ENCODE results near the gene SLC17A7. TPM values are rescaled to one million over a fixed set of nuclear protein-coding genes. Genes with fewer than 3 reads are reported as not detected.

SLC17A7 gene
- total and polyA plus RNA-seq, 2 donors (not counting 1 experiment from before 2014, with no cell fraction given) = 0.60 to 0.89 TPM

DNA sequence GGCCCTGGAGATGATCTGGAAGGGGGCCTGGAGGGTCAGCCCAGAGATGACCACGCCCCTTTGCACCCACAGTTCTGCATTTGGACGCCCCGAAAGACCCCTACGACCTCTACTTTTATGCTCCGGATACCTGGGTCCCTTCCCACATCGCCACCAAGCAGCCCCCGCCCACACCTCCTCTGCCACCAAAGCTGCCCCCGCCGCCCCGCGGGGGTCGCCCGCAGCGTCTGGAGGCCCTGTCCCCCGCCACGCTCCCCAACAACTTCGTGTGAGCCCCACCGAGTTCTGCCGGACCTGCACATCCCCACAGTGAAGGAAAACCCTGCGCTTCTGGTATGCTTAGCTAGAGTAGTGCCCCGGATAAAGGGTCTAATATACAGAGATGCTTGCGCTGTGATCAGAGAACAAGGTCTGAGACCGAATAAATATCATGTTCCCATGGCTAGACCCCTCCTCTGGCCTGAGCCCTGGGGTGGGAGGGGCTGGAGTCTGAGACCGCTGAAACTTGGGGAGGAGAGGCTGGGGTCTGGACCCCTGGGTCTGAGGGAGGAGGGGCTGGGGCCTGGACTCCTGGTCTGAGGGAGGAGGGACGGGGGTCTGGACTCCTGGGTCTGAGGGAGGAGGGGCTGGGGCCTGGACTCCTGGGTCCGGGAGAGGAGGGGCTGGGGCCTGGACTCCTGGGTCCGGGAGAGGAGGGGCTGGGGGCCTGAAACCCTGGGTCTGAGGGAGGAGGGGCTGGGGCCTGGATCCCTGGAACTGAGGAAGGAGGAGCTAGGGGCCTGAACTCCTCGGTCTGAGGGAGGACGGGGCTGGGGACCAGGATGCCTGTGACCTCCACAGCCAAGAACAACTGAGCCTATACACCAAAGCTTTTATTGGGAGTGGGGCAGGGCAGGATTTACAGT, 12.5 kb downstream of the SLC17A7 start:
- H3K4me2 ChIP-seq (replicated peaks; ENCODE audit: low read depth, low read length, poor library complexity, severe bottlenecking) = peak overlapping the region; percentile 86
- H3K79me2 ChIP-seq (ENCODE audit: control insufficient read depth, insufficient read depth, low read length) = no peaks in the 10 kb centered on the region
- CTCF ChIA-PET = interaction anchor here (0.5 to 2.2 kb wide), 11 partner anchors 9 to 331 kb away, joined by 3 to 9 read pairs (median 3); no protein-coding TSS in a partner anchor
- POLR2A ChIA-PET = interaction anchor here (0.6 to 0.8 kb wide), 4 partner anchors 9 to 440 kb away, joined by 3 to 5 read pairs (median 4); no protein-coding TSS in a partner anchor
- H2AFZ ChIP-seq (ENCODE audit: insufficient read depth, low read depth, low read length, poor library complexity, severe bottlenecking) = peak overlapping the region; percentile 66
- TF ChIP-seq EZH2 (IDR thresholded peaks at IDR 0.05; ENCODE audit: borderline replicate concordance, insufficient read depth, low read depth, low read length, poor library complexity, severe bottlenecking) = peak; percentile 64
- TF ChIP-seq, protein P1, sequence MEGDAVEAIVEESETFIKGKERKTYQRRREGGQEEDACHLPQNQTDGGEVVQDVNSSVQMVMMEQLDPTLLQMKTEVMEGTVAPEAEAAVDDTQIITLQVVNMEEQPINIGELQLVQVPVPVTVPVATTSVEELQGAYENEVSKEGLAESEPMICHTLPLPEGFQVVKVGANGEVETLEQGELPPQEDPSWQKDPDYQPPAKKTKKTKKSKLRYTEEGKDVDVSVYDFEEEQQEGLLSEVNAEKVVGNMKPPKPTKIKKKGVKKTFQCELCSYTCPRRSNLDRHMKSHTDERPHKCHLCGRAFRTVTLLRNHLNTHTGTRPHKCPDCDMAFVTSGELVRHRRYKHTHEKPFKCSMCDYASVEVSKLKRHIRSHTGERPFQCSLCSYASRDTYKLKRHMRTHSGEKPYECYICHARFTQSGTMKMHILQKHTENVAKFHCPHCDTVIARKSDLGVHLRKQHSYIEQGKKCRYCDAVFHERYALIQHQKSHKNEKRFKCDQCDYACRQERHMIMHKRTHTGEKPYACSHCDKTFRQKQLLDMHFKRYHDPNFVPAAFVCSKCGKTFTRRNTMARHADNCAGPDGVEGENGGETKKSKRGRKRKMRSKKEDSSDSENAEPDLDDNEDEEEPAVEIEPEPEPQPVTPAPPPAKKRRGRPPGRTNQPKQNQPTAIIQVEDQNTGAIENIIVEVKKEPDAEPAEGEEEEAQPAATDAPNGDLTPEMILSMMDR (IDR thresholded peaks at IDR 0.05) = no peak
- H3K27ac Mint-ChIP-seq = peak overlapping the region; percentile 32
- H3K9me3 ChIP-seq (ENCODE audit: control extremely low read depth in 1 of 3, control insufficient read depth in 2 of 3, insufficient read depth in 1 of 3, low read length in 2 of 3) = peaks cover 0 to 63% (median 4%) of the 10 kb centered on the region in 3 donors
- ATAC-seq (ENCODE audit: low read depth) = no peak
- peak overlapping the region; percentile 82 for H3K4me3 Mint-ChIP-seq
- H3K4me1 ChIP-seq (ENCODE audit: control insufficient read depth in 2 of 2, insufficient read depth in 2 of 2, low read length in 2 of 2) = peaks cover 54 to 63% of the 10 kb centered on the region in 2 donors
- 22% methylated on average over 27 of the region's 29 CpGs for WGBS (ENCODE audit: insufficient coverage)
- H3K9ac ChIP-seq (ENCODE audit: low read length) = peak overlapping the region; percentile 60
- peak overlapping the region in 3 of 5 experiments; percentile 29 to 63 (median 40) for H3K4me3 ChIP-seq (ENCODE audit: control extremely low read depth in 1 of 5, extremely low read depth in 1 of 5, insufficient read depth in 1 of 5, low read depth in 2 of 5, low read length in 4 of 5)
- peaks cover 58% of the 10 kb centered on the region for H3K4me1 Mint-ChIP-seq
- no peaks in the 10 kb centered on the region for H4K20me1 ChIP-seq (ENCODE audit: control insufficient read depth, insufficient read depth, low read length, poor library complexity, severe bottlenecking)
- no peaks in the 10 kb centered on the region for H3K36me3 ChIP-seq (replicated peaks in 1 of 2; ENCODE audit: control extremely low read depth in 1 of 2, control insufficient read depth in 1 of 2, extremely low read depth in 1 of 2, insufficient read depth in 2 of 2, low read length in 1 of 2)
- H3K27ac ChIP-seq (ENCODE audit: low read length in 2 of 2) = no peak overlapping the region
- H3K27me3 ChIP-seq (replicated peaks in 1 of 4; ENCODE audit: control extremely low read depth in 1 of 4, control insufficient read depth in 3 of 4, insufficient read depth in 4 of 4, low read length in 3 of 4) = peaks cover 0 to 99% (median 70%) of the 10 kb centered on the region in 4 experiments
- H3K27me3 Mint-ChIP-seq = peaks cover 77% of the 10 kb centered on the region
- H3K9me3 Mint-ChIP-seq (ENCODE audit: insufficient read depth) = no peaks in the 10 kb centered on the region
- intact Hi-C loops (cut with micrococcal nuclease) = loop anchor here (5.0 kb wide), 1 partner anchor 36 kb away; no protein-coding TSS in a partner anchor
- no peak for DNase-seq
